Measurements from ENCODE around the gene ZNF831. TPM values are rescaled to one million over a fixed set of nuclear protein-coding genes. Genes with fewer than 3 reads are reported as not detected.

The ZNF831 gene
- total RNA-seq, 1 donor from 2014 or later: not detected

DNA sequence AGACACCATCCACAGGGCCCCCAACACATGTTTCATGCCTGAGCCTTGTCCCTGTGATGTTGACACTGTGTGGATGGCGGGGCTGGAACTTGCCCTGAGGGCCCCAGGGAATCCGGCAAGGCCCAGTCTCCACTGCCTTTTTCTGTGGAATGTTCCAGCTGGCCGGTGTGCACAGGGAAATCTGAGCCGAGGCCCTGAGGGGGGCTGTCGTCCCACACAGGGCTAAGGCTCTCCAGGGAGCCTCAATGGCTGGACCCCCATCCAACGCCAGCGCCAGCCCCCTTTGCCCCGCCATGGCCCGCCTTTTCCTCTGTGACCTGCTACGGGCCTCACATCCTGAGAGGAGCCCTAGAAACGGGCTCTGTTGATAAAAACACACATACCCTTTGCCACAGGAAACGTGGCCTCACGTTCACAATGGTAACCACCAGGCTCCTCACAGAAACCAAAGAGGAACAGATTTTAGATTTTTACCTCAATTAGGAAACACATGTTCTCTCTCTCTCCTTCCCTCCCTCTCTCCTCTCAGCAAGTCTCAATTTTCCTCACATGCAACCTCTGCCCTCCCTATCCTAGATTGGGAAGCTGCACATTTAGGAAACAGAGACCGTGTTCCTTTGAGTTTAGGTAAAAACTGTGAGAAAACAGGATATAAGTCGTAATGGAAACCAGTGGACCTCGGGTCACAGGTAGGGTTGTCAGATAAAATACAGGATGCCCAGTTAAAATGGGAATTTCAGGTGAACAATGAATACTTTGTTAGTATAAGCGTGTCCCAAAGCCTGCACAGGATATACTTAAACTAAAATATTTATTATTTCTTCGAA, 13.7 kb upstream of the ZNF831 start:
- no peaks in the 10 kb centered on the region for H3K36me3 Mint-ChIP-seq (ENCODE audit: low read depth, unreplicated experiment)
- H3K4me1 Mint-ChIP-seq (ENCODE audit: low read depth, unreplicated experiment): no peaks in the 10 kb centered on the region
- no peak overlapping the region for H3K27ac Mint-ChIP-seq (ENCODE audit: unreplicated experiment)
- Histone ChIP-seq H2AFZ (ENCODE audit: low read depth, low read length) (no peak overlapping the region), H3K27ac (ENCODE audit: low read depth, low read length) (no peak overlapping the region), H3K27me3 (ENCODE audit: insufficient read depth, low read length) (no peaks in the 10 kb centered on the region), H3K4me1 (ENCODE audit: insufficient read depth, low read length) (no peaks in the 10 kb centered on the region), H3K36me3 (ENCODE audit: insufficient read depth, low read length) (no peaks in the 10 kb centered on the region), H3K4me2 (ENCODE audit: low read length) (no peak overlapping the region), H3K4me3 (ENCODE audit: insufficient read depth, low read depth, low read length) (no peak overlapping the region), H3K79me2 (ENCODE audit: insufficient read depth, low read length) (no peaks in the 10 kb centered on the region), H4K20me1 (ENCODE audit: insufficient read depth, low read length) (no peaks in the 10 kb centered on the region), H3K9ac (ENCODE audit: low read length) (no peak overlapping the region), H3K9me3 (ENCODE audit: insufficient read depth, low read depth, low read length) (peaks cover 3% of the 10 kb centered on the region)
- H3K27me3 Mint-ChIP-seq (ENCODE audit: low read depth, unreplicated experiment): peaks cover 47% of the 10 kb centered on the region
- no peak for DNase-seq (ENCODE audit: low read depth)
- no peak for FAIRE-seq
- TF ChIP-seq CTCF (IDR thresholded peaks at IDR 0.05; ENCODE audit: insufficient read depth, low read depth, low read length): no peak
- no peak for TF ChIP-seq EZH2 (IDR thresholded peaks at IDR 0.05; ENCODE audit: insufficient read depth, low read length)
- no peaks in the 10 kb centered on the region for H3K9me3 Mint-ChIP-seq (ENCODE audit: unreplicated experiment)
- no peak overlapping the region for H3K4me3 Mint-ChIP-seq (ENCODE audit: unreplicated experiment)

DNA sequence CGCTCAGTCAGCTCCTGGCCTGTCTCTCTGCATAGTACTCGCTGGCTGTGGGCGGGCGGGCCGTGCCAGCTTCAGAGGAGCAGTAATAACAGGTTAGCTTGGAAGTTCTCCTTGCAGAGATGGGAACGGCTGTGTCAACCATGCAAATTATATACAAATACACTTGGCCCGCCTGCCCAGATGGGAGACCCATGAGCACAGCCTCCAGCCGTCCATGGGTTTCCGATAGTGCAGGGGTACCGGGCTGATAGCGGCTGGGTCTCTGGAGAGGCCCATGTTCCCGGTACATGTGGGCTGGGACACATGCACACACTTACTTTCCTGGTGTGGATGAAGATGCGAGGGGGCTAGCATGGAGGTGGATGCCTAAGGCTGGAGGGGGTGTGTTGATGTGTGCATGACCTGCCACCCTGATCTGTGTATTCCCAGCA, 12.8 kb upstream of the ZNF831 start:
- Mint-ChIP-seq H3K4me1 (ENCODE audit: low read depth, unreplicated experiment) (no peaks in the 10 kb centered on the region), H3K4me3 (ENCODE audit: unreplicated experiment) (no peak overlapping the region), H3K27ac (ENCODE audit: unreplicated experiment) (no peak overlapping the region), H3K27me3 (ENCODE audit: low read depth, unreplicated experiment) (peaks cover 44% of the 10 kb centered on the region), H3K36me3 (ENCODE audit: low read depth, unreplicated experiment) (no peaks in the 10 kb centered on the region), H3K9me3 (ENCODE audit: unreplicated experiment) (no peaks in the 10 kb centered on the region)
- FAIRE-seq (no peak), DNase-seq (ENCODE audit: low read depth) (no peak)
- Histone ChIP-seq H3K27ac (ENCODE audit: low read depth, low read length) (no peak overlapping the region), H3K36me3 (ENCODE audit: insufficient read depth, low read length) (no peaks in the 10 kb centered on the region), H3K9me3 (ENCODE audit: insufficient read depth, low read depth, low read length) (peaks cover 3% of the 10 kb centered on the region), H3K4me2 (ENCODE audit: low read length) (no peak overlapping the region), H3K9ac (ENCODE audit: low read length) (no peak overlapping the region), H3K27me3 (ENCODE audit: insufficient read depth, low read length) (no peaks in the 10 kb centered on the region), H3K4me1 (ENCODE audit: insufficient read depth, low read length) (no peaks in the 10 kb centered on the region), H2AFZ (ENCODE audit: low read depth, low read length) (no peak overlapping the region), H4K20me1 (ENCODE audit: insufficient read depth, low read length) (no peaks in the 10 kb centered on the region), H3K4me3 (ENCODE audit: insufficient read depth, low read depth, low read length) (no peak overlapping the region), H3K79me2 (ENCODE audit: insufficient read depth, low read length) (no peaks in the 10 kb centered on the region)
- TF ChIP-seq CTCF (IDR thresholded peaks at IDR 0.05; ENCODE audit: insufficient read depth, low read depth, low read length) (no peak), EZH2 (IDR thresholded peaks at IDR 0.05; ENCODE audit: insufficient read depth, low read length) (no peak)

DNA sequence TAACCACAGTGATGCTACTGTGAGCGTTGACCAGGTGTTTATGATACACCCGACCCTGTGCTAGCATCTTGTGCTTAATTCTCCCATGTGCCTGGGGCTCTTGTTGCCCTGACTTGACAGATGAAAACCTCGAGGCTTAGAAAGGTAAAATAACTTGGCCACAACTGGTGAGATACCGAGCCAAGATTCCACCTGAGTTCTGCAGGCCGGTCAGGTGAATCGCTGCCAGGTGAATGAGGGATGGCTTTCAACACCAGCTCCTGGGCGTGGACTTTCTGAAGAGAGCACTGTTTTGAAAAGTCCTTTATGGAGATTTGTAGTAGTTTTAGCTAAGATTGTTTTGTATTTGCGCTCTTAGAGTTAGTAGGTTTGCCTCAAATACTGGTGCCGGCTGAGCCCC, 12.2 kb upstream of the ZNF831 start:
- TF ChIP-seq CTCF (IDR thresholded peaks at IDR 0.05; ENCODE audit: insufficient read depth, low read depth, low read length) (no peak), EZH2 (IDR thresholded peaks at IDR 0.05; ENCODE audit: insufficient read depth, low read length) (no peak)
- H3K9ac ChIP-seq (ENCODE audit: low read length): no peak overlapping the region
- no peaks in the 10 kb centered on the region for H3K36me3 Mint-ChIP-seq (ENCODE audit: low read depth, unreplicated experiment)
- no peaks in the 10 kb centered on the region for H3K9me3 Mint-ChIP-seq (ENCODE audit: unreplicated experiment)
- H3K9me3 ChIP-seq (ENCODE audit: insufficient read depth, low read depth, low read length): peaks cover 3% of the 10 kb centered on the region
- DNase-seq (ENCODE audit: low read depth): no peak
- H3K4me1 Mint-ChIP-seq (ENCODE audit: low read depth, unreplicated experiment): no peaks in the 10 kb centered on the region
- no peak overlapping the region for H3K4me3 ChIP-seq (ENCODE audit: insufficient read depth, low read depth, low read length)
- H3K4me2 ChIP-seq (ENCODE audit: low read length): no peak overlapping the region
- no peaks in the 10 kb centered on the region for H3K79me2 ChIP-seq (ENCODE audit: insufficient read depth, low read length)
- FAIRE-seq: no peak
- H2AFZ ChIP-seq (ENCODE audit: low read depth, low read length): no peak overlapping the region
- H3K27me3 Mint-ChIP-seq (ENCODE audit: low read depth, unreplicated experiment): peaks cover 41% of the 10 kb centered on the region
- H3K4me3 Mint-ChIP-seq (ENCODE audit: unreplicated experiment): no peak overlapping the region
- no peaks in the 10 kb centered on the region for H4K20me1 ChIP-seq (ENCODE audit: insufficient read depth, low read length)
- no peaks in the 10 kb centered on the region for H3K27me3 ChIP-seq (ENCODE audit: insufficient read depth, low read length)
- H3K36me3 ChIP-seq (ENCODE audit: insufficient read depth, low read length): no peaks in the 10 kb centered on the region
- H3K27ac ChIP-seq (ENCODE audit: low read depth, low read length): no peak overlapping the region
- H3K4me1 ChIP-seq (ENCODE audit: insufficient read depth, low read length): no peaks in the 10 kb centered on the region
- no peak overlapping the region for H3K27ac Mint-ChIP-seq (ENCODE audit: unreplicated experiment)

Data from astrocyte (in vitro differentiated cells and primary cell).